Stimulated activated naive CD4-positive, alpha-beta T cell (primary cell): ENCODE data around the gene SLC1A4.
"Not testable (repeated sequence)": the region's sequence is repeated elsewhere in the genome, so short reads cannot be mapped to it uniquely, and the experiment has no call there.

ENCODE experiments used
- DNase-seq, 6 experiments: peaks; one replicate each; lab custom pipeline; 2025; lab: John Stamatoyannopoulos, UW

Gene SLC1A4

DNA sequence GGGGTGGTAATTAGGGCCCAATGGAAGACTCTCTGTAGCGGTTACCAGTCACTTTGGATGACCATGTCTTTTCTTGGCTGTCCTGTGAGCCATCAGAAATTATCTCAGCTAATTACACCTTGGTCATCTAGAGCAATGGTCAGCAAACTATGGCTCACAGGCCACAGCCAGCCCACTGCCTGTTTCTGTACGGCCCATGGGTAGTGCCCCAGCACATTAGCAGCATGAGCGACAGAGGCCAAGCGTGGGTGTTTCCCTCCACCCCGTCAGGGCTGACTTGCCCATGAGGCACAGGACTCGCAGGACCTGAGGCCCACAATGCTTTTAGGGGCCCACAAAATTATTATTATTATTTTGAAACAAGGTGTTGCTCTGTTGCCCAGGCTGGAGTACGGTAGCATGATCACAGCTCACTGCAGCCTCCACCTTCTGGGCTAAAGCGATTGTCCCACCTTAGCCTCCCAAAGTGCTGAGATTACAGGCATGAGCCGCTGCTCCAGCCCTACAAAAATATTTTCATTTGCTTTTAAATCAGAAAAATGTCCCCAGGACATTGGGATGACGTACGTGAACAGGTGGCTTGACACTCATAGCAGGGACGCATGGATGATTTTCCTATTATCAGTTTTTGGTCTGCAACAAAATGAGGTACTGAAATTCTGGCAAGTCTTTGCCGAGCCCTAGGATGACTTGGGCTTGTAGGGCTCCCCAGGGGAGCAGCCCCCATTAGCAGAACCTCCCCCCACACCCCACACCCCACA, 37.7 kb downstream of the SLC1A4 start:
- no peak for DNase-seq

GRCh38 chr2:65027616-65028244, 38.5 kb downstream of the SLC1A4 start:
- no peak for DNase-seq

- peak in 1 of 6 experiments; percentile 27 for DNase-seq
Observed at GRCh38 chr2:65030476-65031332, 41.5 kb downstream of the SLC1A4 start.

DNA sequence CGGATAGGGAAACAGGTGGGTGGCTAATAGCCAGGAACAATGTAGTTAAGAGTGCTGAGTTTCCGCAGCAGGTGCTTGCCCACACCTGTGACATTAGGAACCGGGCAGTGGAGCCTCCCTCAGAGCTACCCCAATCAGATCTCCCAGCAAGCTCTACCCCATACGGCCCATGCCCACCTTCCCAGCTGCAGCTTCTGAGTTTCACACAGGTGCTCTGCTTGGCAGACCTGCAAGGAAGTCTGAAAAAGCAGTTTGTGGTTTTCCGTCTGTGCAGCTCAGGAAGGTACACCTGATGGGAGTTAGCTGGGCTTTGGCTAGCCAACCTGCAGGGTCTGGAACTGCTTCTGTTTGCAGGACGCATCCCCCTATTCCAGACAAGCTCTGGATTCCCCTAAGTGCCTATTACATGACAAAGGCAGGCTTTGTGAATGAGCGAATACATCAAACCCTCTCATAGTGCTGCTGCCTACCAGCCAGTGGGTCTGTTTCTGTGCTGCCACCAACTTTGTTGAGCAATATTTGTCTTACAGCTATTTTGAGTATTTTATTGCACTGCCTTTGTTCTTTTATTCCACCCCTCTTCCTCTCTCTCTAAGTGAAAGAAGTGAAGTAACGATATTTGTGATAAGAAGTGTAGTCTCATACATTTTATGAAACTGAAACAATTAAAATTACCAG, 42.3 kb downstream of the SLC1A4 start:
- peak in 3 of 6 experiments; percentile 6 to 47 (median 14) for DNase-seq

GRCh38 chr2:65032019-65032975, 43.1 kb downstream of the SLC1A4 start:
- DNase-seq = no peak

DNA sequence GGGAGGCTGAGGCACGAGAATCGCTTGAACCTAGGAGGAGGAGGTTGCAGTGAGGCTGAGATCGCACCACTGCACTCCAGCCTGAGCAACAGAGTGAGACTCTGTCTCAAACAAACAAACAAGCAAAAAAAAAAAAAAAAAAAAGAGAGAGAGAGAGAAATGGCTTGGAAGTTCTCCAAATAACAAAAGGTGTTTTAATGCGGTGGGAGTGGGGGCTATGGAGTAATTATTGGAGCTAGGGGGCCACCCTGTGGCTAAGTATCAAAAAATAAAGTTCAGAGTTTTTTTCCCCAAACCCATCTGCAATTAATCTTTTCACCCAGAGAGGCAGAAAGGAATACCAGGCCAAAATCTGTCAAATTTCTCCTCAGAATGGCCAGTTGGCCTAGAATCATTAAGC, 44.0 kb downstream of the SLC1A4 start:
- DNase-seq = peak in 1 of 6 experiments; percentile 19

GRCh38 chr2:65033667-65034066, 44.5 kb downstream of the SLC1A4 start:
- DNase-seq = not testable (repeated sequence)

- no peak for DNase-seq
Observed at GRCh38 chr2:65035351-65035943, 46.2 kb downstream of the SLC1A4 start.

DNA sequence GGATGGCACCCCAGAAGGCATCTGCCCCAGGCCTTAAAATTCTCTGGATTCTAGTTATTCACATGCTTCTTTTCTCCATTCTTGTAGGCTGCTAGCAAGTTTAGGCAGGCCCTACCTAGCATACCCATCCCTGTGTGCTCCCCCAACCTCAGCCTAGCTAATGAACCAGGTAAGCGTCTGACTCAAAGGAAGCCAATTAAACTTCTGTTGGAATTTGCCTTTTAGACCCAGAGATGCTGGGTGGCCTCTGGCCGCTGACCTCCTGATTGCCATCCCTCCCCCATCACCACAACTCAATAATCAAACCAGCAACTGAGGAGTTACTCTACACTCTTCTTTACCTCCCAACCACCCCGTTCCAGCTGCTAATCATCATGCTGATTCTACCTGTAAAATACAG, 48.0 kb downstream of the SLC1A4 start:
- no peak for DNase-seq

DNA sequence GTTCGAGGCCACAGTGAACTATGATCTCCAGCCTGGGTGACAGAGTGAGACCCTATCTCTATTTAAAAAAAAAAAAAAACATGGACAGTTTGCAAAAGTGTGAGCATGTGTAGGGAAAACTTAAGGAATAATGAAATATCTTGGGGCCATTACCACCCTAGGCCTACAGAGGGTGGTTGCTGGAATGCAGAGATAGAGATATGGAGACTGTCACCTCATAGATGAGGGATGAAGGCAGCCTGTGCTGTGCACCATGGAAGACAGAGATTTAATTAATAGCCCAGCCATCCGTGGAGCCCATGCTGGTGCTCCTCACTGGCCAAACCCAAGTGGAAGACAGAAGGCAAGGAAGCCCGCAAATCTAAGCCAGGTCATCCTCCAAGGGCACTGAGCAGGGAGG, 50.4 kb downstream of the SLC1A4 start:
- no peak for DNase-seq

GRCh38 chr2:65040400-65041261, 51.4 kb downstream of the SLC1A4 start:
- DNase-seq = peak; percentile 38 to 82 (median 62)

- no peak for DNase-seq
Observed at GRCh38 chr2:65043001-65043400, 53.8 kb downstream of the SLC1A4 start.

GRCh38 chr2:65044097-65044735, 55.0 kb downstream of the SLC1A4 start:
- DNase-seq = no peak

- DNase-seq = no peak
Observed at GRCh38 chr2:65045651-65046050, 56.5 kb downstream of the SLC1A4 start.

GRCh38 chr2:65046633-65047407, 57.6 kb downstream of the SLC1A4 start:
- DNase-seq = no peak

- DNase-seq = no peak
Observed at GRCh38 chr2:65049010-65049639, 59.9 kb downstream of the SLC1A4 start.

DNA sequence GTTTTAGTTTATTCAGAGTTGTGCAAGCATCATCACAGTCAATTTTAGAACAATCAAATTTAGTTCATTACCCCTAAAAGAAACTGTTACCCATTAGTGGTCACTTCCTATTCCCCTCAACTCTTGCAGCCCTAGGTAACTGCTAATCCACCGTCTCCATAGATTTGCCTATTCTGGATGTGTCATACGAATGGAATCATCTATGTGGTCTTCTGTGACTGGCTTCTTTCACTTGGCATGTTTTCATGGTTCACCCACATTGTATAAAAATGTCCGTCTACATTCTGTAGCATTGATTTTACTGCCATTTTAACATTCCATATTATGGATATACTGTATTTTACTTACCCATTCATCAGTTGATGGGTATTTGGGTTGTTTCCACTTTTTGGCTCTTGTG, 61.7 kb downstream of the SLC1A4 start:
- no peak for DNase-seq

DNA sequence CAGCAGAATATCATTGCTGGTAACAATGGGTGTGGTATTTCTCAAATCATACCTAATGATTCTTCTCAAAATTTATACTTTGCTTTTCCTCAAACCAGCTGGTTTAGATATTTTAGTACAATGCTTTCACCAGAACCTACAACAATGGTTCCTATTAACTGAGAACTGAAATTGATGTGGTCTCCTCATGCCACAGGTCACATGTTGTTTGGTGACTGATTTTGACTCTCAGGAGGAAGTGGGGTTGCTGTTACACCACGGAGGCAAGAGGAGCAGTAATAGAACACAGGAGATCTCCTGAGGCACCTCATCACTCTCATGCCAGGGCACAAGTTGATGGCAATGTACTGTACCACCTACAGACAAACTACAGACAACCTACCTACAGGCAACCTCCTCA, 64.0 kb downstream of the SLC1A4 start:
- DNase-seq = peak in 3 of 6 experiments; percentile 18 to 48 (median 35)
